Left ventricle myocardium superior (tissue), 1 donor: Measurements from ENCODE around the gene ARF5. TPM values are rescaled to one million over a fixed set of nuclear protein-coding genes. Genes with fewer than 3 reads are reported as not detected.
"Not testable (repeated sequence)": the region's sequence is repeated elsewhere in the genome, so short reads cannot be mapped to it uniquely, and the experiment has no call there.

Experiments
- ATAC-seq: fragments of 200-7000 bp; cut with Tn5 transposase; one replicate; pipeline ENCODE4 v1.9.1; 2020; ENCODE audit warnings: mild to moderate bottlenecking, moderate library complexity
- DNase-seq: peaks from one replicate; pipeline ENCODE4 v3.0.0-alpha.2; 2020
- intact Hi-C: fragments of 100-400 bp; cut with micrococcal nuclease; formaldehyde crosslinking; loops from one replicate; pipeline ENCODE4 v1.11.0; 2022
- long read RNA-seq: library from polyadenylated mRNA; unstranded; transcript quantifications from one replicate; pipeline ENCODE4 v2.0.0, GENCODE V29; 2021
- total RNA-seq: library from RNA; stranded (reverse); fragmentation: NEBNext Ultra II Directional; extraction: Animal tissue kit (Norgen Biotek cat#: 25700); gene quantifications from one replicate; pipeline ENCODE4 v1.2.1, GENCODE V29; 2021
- donor health status: DM: no; HTN: yes; CAD: no; lungs with severe emphysema.

The ARF5 gene
- 85.4 TPM for total RNA-seq
- long read RNA-seq, transcript ARF5-201 (6 exons, 1,103 nt): major isoform, 99 of 110 reads
- long read RNA-seq, partial matches to known transcripts: 8 of 110 reads
- long read RNA-seq, other reads (novel, unspliced or antisense): 3 of 110 reads

GRCh38 chr7:127588019-127588696 is at the start of gene ARF5:
ARF5 (plus strand) TSS chr7:127588411; CDS start chr7:127588499, 88 bp downstream.
- peak; percentile 95 for DNase-seq
- peak; percentile 94 for ATAC-seq
- intact Hi-C loops: no loop called here

GRCh38 chr7:127539116-127539515 is 49.1 kb upstream of the ARF5 start:
- intact Hi-C loops: no loop called here
- ATAC-seq: no peak
- DNase-seq: no peak

DNA sequence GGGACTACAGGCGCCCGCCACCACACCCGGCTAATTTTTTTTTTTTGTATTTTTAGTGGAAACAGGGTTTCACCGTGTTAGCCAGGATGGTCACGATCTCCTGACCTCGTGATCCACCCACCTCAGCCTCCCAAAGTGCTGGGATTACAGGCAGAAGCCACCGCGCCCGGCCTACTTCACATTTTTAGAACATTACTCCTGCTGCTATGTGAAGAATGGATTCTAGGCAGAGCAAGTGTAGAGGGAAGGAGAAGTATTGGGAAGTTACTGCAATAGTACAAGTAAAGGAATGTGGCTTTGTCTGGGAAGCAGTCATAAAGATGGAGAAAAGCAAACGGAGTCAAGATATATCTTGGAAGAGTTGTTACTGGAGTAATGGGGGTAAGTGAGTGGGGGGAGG is 47.8 kb upstream of the ARF5 start:
- intact Hi-C loops, DNase-seq, ATAC-seq: not testable (repeated sequence)

GRCh38 chr7:127541548-127541947 is 46.7 kb upstream of the ARF5 start:
- ATAC-seq (no peak), DNase-seq (no peak)
- intact Hi-C loops: no loop called here

GRCh38 chr7:127546313-127546712 is 41.9 kb upstream of the ARF5 start:
- no peak for DNase-seq
- intact Hi-C loops: no loop called here
- ATAC-seq: no peak

GRCh38 chr7:127550247-127550646 is 38.0 kb upstream of the ARF5 start:
- DNase-seq: no peak
- intact Hi-C loops: no loop called here
- no peak for ATAC-seq

GRCh38 chr7:127551941-127552340 is 36.3 kb upstream of the ARF5 start:
- no peak for DNase-seq
- intact Hi-C loops: no loop called here

DNA sequence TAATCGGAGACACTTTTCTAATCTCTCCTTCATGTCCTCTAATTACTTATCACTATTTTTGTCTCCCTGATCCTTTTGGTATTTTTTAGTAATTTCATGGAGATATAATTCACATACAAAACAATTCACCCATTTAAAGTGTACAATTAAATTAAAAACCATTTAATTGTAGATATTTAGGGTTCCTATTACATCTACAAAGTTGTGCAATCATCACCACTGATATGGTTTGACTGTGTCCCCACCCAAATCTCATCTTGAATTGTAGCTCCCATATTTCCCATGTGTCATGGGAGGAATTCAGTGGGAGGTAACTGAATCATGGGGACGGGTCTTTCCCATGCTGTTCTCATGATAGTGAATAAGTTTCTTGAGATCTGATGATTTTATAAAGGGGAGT is 31.8 kb upstream of the ARF5 start:
- no peak for DNase-seq
- ATAC-seq: no peak
- intact Hi-C loops: no loop called here

More at GRCh38 chr7:127551941-127552340, 36.3 kb upstream of the ARF5 start:
- no peak for ATAC-seq

DNA sequence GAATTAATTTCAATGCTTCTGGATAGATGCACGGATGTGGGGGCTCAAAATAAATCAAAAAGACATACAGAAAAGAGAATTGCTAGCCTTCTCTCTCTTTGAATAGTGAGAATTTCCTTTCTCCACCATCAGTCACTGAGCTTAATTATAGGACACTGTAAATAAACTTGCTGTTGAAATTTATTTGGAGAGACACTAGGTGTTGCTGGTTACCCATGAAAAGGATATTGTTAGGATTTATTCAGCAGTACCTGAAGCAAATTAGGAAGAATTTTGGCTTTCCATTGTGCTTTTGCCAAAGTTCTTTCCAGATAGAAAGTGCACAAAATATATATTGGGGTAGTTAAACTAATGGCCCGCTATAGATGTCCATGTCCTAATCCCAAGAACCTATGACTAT is 30.4 kb upstream of the ARF5 start:
- intact Hi-C loops: no loop called here
- no peak for DNase-seq
- ATAC-seq: no peak

- no peak for ATAC-seq
- DNase-seq: no peak
- intact Hi-C loops: no loop called here
Measured at GRCh38 chr7:127566242-127566641, 22.0 kb upstream of the ARF5 start.

- DNase-seq, intact Hi-C loops, ATAC-seq: not testable (repeated sequence)
Measured at GRCh38 chr7:127568034-127568433, 20.2 kb upstream of the ARF5 start.

- no peak for DNase-seq
- ATAC-seq: no peak
Measured at GRCh38 chr7:127571741-127572505, 16.3 kb upstream of the ARF5 start.

DNA sequence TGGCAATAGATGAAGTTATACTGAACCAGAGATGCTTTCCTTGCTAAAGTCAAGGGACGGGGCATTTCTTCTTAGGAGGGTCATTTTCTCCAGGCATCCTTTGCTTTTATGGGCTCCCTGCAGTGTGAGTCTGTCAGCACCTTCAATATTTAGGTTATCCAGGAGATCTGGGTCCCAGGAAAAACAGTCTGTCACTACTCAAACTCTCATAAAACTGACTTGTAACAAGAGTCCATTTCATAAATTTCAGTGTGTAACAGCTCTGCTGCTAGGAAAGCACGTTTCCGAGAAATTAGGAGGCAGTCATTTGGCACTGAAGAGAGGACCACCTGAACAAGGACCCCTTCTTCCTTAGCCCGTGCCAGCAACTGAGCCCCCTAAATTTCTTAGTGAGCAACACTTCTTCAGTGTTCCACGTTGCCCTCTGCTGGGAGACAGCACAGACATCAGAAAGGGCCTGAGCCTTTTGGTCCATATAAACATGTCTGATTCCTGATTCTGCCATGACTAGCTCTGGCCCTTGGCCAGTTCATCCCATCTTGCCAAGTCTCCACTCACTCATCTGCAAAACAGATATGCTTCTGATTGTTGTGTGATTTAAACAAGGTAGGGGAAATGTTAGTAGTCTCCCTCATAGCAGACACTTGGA is 10.1 kb upstream of the ARF5 start:
- ATAC-seq: no peak
- intact Hi-C loops: no loop called here
- no peak for DNase-seq

More at GRCh38 chr7:127571741-127572505, 16.3 kb upstream of the ARF5 start:
- intact Hi-C loops: no loop called here

- DNase-seq (no peak), ATAC-seq (no peak)
- intact Hi-C loops: no loop called here
Measured at GRCh38 chr7:127578711-127579275, 9.4 kb upstream of the ARF5 start.

GRCh38 chr7:127580612-127581011 is 7.6 kb upstream of the ARF5 start:
- ATAC-seq (no peak), DNase-seq (no peak)
- intact Hi-C loops: no loop called here

- DNase-seq (no peak), ATAC-seq (no peak)
- intact Hi-C loops: no loop called here
Measured at GRCh38 chr7:127581716-127582115, 6.5 kb upstream of the ARF5 start.

GRCh38 chr7:127582361-127582760 is 5.8 kb upstream of the ARF5 start:
- ATAC-seq: peak; percentile 55
- DNase-seq: peak; percentile 90
- intact Hi-C loops: no loop called here

DNA sequence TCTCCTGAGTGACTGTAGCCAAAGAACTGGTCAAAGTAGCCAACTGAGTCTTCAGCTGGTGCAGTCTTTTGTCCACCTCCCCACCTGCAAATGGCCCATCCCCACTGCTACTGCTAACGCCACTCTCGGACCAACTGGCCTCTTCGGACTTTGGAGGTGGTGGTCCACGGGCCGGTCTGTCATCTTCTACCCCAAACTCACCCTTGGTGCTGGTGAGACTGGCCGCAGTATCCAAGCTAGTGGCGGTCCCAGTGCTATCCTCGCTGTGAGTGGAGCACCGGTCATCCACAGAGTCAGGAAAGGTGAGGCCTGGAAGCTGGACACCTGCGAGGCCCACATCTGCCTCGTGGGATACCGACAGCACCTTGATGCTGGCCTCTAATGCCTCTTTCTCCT is 3.6 kb upstream of the ARF5 start:
- ATAC-seq (no peak), DNase-seq (no peak)
- intact Hi-C loops: no loop called here

DNA sequence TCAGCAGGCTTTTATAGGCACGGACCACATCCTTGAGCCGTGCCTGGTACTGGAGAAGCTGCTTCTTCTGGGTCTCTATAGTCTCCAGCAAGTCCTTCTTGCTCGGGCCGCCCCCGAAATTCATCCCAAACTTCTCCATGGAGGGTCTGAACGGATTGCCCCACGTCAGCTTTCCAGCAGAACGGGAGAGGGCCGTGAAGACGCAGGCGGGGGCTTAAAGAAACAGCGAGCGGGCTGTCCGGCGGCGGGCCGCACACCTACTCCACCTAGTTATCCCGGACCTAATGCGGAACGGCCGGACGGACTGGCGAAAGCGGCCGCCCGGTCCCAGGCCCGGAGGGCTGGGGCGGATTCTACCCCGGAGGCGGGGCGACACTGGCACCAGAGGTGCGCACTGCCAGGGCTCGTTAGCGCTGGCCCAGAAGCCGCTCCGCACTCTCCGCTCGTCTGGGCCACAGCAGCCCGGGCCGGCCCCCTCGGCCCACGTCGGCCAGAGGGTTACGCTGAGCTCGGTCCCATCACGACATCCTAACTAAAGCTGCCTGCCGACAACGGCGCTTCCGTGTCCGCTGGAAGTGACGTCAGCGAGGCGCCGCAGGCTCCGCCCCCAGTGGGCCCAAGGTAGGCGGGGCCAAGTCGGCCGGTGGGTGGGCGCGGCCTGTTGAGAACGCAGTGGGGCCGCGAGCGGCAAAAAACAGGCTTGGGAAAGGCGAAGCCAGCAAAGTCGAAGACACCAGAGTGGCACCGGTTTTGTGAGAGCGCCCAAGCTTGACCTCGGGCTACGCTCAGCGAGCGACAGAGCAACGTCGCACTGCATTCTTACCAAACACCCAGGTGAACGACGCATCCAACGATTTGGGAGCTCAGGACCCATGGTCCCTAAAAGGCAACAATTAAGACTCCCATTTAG is 2.9 kb upstream of the ARF5 start, which contains the start of gene GCC1:
Gene GCC1 (minus strand): TSS at position 553 of the 910 bp plus-strand sequence. CDS start 414 bp downstream, at position 139.
- intact Hi-C loops: no loop called here
- DNase-seq (peak; percentile 96), ATAC-seq (peak; percentile 84)
